Right kidney (tissue), 1 donor: ENCODE data around the gene PLSCR2.
"Not testable (repeated sequence)": the region's sequence is repeated elsewhere in the genome, so short reads cannot be mapped to it uniquely, and the experiment has no call there.

Experiments used
- DNase-seq: peaks from one replicate; pipeline ENCODE4 v3.0.0-alpha.2; 2016

The PLSCR2 gene

DNA sequence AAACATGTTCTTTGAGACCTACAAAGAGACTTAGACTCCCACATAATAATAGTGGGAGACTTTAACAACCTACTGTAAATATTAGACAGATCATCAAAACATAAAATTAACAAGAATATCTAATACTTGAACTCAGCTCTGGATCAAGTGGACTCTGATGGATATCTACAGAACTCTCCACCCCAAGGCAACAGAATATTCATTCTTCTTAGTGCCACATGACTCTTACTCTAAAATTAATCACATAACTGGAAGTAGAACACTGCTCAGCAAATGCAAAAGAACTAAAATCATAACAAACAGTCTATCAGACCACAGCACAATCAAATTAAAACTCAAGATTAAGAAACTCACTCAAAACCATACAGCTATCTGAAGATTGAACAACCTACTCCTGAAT lies 15.9 kb upstream of the PLSCR2 start:
- DNase-seq: no peak

DNA sequence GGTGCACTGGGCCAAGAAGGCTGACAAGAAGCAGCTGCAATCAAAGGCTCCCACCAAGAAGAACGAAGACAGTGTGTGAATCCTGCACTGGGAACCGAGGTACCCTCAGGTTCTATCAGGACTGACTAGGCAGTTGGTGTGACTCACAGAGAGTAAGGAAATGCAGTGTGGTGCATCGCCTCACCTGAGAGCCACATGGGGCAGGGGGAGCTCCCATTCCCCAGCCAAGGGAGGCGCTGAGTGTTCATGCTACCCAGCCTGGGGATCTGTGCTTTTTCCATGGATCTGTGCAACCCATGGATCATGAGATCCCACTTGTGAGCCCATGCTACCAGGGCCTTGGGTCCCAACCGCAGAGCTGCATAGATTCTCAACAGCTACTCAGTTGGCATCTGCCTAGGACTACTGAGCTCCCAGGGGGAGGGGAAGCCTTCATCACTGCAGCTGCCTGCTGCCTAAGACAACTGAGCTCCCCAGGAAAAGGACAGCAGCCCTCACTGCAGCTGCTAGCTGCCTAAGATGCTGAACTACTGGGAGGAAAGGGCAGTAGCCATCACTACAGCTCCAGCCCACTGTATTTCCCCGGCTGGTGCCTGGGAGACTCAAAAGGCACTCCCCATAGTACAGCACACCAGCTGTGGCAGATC lies 6.9 kb upstream of the PLSCR2 start:
- DNase-seq: no peak

DNA sequence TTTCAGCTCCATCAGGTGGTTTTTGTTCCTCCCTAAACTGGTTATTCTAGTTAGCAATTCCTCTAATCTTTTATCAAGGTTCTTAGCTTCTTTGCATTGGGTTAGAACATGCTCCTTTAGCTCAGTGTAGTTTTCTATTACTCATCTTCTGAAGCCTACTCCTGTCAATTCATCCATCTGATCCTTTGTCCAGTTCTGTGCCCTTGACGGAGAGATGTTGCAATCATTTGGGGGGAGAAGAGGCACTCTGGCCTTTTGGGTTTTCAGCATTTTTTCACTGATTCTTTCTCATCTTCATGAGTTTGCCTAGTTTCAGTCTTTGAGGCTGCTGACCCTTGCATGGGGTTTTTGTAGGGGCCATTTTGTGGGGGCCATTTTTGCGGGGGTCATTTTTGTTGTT lies 5.6 kb upstream of the PLSCR2 start:
- DNase-seq: not testable (repeated sequence)

DNA sequence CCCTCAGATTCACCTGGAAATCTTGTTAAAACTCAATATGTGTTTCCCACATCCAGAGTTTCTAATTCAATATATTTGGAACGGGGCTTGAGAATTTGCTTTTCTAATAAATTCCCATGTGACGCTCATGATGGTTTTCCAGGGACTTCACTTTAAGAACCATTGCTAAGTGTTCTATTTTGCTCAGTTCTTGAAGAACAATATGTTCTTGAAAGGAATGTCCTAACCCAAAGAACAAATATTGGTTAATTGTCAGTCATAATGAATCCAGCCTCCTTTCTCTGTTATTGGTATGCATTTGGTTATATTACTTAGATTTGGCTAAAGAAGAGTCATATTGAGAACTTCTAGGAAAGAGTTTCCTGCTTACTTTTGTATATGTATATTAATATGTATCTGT lies 4.4 kb upstream of the PLSCR2 start:
- DNase-seq: no peak

DNA sequence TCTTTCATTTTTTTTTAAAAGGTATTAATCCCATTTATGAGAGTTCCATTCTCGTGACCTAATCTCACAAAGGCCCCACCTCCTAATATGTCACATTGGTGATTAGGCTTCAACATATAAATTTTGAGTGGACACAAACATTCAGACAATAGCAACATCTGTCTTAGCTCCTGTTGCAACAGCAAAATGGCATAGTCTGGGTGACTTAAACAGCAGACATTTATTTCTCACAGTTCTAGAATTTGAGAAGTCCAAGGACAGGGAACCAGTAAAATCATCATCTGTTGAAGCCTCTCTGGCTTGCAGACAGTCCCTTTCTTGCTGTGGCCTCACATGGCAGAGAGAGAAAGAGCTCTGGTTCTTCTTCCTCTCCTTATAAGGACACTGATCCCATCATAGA lies 3.2 kb upstream of the PLSCR2 start:
- no peak for DNase-seq

DNA sequence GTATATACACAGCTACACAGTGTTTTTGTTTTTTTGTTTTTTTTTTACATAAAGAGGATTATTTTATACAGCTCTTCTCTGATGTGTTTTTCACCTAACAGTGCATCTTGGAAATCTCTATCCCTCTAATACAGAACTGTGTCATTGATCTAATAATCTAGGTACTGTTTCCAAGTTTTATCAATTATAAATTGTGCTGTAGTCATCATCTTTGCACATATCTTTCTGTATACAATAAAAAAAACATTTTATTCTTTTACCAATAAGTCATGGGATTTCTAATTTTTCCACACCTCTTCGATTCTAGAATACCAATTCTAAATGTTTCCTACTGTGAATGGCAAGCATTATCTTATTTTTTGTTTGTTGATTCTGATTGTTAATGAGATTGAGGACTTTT lies 1.7 kb upstream of the PLSCR2 start:
- no peak for DNase-seq

DNA sequence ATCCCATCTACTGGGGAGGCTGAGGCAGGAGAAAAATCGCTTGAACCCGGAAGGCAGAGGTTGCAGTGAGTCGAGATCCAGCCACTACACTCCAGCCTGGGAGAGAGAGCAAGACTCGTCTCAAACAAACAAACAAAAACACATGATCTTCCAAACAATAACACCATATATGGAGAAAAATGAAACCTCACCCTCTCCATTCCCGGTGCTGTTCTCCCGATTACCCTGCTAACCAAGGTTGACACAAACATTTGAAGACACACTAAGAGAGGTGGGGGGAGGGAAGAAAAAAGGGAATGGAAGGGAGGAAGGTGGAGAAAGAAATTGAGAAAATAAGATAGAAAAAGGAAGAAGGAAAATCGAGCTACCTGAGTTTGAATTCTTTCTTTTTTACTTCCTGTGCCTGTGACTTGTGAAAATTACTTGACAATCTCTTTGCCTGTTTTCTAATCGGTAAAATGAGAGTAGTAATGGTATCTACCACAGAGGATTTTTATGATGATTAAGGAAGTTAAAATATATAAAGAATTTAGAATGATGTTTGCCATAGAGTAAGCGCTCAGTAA lies 1.1 kb upstream of the PLSCR2 start:
- DNase-seq: no peak

DNA sequence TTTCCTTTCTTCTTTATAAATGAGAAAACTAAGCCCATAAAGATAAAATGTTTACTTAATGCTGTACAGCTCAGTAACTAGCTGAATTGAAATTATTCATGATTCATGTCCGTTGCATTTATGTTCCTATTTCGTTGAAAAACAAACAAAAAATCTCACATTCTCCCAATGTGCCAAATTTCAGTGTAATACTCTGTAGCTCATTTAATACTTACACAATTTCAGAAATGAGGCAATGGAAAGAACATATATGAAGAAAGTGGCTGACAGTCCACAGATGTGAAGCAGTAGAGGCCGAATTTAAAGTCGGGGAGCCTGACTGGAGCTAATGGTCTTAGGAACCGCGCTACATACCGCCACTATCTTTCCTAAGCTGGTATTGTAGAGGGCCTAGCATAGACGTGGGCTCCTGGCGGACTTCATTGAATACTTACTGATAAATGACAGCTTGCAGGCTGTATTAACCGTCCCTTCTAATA lies 651 bp downstream of the PLSCR2 start:
- no peak for DNase-seq

DNA sequence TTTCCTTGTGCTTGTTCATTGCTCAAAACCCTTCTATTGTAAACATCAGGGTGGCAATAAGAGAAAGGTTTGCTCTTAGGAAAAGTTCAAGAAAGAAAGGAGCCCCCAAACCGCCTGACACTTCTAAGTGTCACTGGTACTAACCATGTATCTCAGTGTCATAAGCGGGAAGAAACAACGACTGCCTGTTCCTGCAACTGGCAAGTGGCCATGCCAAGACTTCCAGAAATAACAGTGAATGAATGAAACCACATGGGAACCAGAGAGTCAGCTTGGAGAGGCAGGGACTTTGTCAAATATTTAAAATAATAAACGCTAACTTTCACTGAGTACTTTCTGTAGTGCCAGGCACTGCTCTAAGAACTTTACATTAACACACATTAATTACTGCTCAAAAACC lies 1.1 kb downstream of the PLSCR2 start:
- no peak for DNase-seq

DNA sequence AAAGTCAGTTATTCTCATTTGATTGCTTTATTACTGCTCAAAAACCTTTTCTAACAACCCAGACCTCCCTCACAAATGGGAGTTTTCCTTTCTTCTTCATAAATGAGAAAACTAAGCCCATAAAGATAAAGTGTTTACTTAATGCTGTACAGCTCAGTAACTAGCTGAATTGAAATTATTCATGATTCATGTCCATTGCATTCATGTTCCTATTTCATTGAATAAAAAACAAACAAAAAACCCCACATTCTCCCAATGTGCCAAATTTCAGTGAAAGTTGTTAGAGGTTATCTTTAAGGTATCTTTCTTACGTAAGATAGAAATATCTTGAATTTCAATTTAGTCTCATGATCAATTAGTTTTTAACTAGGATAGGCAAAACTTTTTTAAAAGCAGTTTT lies 2.8 kb downstream of the PLSCR2 start:
- DNase-seq: no peak

DNA sequence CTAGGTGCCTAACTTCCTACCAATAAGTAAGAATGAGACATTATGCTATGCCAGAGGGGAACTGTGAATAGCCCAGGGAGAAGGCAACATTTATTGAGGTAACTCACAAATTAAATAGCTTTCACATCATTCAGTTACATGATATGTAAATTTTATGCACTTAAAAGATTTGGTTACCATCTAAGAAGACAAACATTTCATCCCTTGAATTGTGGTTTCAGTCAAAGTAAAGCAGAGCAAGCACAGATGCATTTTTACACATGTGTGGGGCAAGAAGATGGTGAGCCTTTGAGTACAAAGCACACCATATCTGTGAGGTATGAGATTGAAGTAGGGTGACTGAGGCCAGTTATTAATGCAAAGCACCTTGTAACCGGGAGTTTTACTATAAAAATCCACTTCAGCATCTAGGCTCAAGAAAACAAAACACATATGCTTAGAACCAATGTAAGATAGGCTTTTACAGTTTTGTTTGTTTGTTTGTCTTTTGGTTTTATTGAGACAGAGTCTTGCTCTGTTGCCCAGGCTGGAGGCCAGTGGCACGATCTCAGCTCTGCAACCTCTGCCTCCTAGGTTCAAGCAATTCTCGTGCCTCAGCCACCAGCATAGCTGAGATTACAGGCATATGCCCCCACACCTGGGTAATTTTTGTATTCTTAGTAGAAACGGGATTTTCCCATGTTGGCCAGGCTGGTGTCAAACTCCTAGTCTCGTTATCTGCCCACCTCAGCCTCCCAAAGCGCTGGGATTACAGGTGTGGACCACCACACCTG lies 3.5 kb downstream of the PLSCR2 start:
- no peak for DNase-seq

DNA sequence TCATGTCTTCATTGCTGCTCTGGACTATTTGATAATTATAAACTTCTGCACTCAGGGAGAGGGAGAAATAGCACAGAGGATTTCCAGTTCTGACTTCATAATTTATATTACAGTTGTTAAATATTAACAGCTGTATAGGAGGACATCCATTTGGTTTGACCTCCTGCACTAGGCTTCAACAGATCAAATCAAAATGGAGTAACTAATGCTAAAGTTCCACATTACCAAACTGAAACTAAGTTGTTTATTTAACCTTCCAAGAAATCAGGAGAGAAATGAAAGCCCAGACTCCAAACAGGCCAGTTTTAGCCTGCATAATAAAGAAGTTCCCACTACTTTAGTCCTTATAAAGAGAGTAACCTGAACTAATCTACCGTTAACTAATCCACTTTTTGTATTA lies 4.6 kb downstream of the PLSCR2 start:
- no peak for DNase-seq

DNA sequence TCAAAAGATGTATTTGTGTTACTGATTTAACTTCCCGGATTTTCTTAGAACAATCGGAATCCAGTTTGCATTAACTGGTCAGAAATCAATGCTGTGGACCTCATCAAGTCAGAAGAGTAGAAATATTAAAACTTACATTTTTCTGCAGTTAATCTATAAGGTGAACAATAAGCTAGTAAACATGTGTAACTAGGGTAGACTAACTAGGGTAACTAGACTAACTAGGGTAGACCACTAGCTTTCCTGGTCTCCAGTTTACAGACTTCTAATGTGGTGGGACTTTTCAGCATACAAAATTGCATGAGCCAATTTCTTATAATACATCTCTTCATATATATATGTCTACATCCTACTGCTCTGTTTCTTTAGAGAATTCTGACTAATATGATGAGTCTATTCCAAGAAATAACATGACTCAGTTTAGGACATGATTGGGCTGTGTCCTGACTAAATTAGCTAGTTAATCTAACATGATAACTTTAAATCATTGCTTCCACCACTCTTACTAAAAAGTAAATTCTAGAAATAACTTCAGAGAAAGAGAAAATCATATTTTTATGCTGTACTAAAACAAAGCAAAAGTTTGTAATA lies 5.3 kb downstream of the PLSCR2 start:
- DNase-seq: no peak

DNA sequence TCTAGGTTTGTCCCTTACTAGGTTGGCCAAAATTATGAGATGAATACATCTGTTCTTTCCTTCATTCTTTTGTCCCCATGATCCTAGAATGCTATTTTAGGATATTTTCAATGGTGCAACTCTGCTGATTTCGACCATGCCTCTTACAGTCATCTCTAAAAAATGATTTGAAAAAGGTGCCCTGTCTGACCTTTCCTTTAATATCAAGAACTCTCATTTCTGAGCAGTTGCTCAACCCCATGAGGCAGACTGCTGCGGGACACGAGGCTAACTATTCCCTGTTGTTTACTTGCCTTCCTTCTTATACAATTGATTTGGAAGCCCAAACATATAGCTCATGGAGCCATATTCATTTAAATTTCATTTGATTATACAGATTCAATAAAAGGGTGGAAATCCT lies 14.6 kb downstream of the PLSCR2 start:
- DNase-seq: no peak

DNA sequence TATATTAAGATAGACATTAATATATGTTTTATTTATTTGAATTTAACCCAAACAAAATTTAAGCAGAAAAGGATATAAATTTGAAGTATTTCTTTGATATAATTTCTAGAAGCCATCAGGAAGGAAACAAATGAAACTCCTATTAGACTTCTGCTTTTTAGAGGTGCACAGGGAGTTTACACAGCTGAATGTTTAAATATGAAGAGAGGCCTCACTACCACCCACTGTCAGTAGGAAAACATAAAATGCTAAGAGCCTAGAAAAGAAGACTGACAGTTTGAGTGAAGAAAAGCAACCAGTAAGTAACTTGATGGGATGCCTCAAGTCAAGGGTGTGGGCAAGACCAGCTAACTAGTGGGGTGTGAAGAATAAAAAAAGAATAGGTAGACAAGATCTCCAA lies 19.7 kb downstream of the PLSCR2 start:
- no peak for DNase-seq

DNA sequence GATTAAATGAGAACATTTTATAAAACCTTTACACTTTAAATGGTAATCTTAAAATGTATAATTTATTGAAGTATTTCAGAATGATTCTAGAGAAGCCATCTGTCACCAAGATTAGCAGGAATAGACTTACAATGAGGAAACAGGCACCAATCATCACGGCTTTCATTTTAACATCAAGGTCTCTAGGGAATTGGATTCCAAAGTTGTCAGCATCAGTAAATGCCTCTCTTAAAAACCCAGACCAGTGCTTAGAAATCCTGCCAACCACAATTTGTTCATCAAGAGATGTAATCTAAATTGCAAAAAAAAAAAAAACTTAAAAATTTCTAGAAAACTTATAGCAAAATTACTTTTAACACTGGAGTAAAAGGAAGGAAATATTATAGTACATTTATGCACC lies 20.3 kb downstream of the PLSCR2 start:
- DNase-seq: no peak

DNA sequence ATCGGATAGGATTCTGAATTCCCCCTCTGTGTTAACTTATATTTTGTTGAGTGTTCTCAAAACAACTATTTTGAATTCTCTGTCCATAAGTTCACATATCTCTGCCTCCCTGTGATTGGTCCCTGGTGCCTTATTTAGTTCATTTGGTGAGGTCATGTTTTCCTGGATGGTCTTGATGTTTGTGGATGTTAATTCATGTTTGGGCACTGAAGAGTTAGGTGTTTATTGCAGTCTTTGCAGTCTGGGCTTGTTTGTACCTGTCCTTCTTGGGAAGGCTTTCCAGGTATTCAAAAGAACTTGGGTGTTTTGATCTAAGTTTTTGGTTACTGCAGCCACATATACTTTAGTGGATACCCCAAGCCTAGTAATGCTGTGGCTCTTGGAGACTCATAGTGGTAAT lies 23.3 kb downstream of the PLSCR2 start:
- DNase-seq: no peak

DNA sequence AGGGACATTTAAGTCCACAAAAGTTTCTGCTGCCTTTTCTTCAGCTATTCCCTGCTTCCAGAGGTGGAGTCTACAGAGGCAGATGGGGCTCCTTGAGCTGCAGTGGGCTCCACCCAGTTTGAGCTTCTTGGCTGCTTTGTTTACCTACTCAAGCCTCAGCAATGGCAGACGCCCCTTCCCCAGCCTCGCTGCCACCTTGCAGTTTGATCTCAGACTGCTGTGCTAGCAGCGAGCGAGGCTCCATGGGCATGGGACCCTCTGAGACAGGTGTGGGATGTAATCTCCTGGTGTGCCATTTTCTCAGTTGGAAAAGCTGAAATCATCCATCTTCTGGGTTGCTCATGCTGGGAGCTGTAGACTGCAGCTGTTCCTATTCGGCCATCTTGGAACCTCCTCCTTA lies 29.1 kb downstream of the PLSCR2 start:
- DNase-seq: not testable (repeated sequence)

DNA sequence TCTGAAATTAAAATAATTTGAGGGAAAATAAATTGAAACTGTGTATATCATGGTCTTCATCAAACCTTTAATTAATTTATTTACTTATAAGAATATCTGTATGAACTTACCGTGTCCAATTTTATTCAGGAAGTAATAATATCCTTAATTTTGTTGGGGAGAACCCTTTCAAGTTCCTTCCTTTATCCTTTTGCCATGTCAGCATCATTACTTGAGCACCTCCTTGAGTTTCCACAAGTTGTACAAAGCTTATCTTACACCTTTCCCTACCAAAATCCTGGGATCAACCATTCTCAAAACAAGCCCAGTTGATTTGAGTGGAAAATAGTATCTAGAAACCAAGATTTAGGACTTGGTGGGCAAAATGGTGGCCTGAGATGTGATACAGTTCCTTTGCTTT lies 37.3 kb downstream of the PLSCR2 start:
- no peak for DNase-seq

DNA sequence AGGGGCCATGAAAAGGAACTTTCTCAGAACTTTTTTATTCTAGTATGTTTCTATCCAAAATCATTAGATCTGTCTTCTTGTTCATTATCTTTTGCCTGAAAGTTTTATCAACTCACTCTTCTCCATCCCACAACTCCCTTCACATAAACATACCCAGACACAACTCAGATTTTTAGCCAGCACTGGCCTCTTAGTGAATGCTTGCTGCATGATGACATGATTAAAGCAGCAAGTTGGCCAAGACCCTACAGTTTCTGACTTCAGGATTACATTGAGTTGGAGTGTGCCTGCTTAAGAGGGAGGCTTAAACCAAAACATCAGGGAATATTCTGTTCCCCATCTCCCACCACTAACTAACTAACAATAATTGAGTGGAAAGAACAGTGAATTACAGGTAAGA lies 38.1 kb downstream of the PLSCR2 start:
- DNase-seq: no peak

DNA sequence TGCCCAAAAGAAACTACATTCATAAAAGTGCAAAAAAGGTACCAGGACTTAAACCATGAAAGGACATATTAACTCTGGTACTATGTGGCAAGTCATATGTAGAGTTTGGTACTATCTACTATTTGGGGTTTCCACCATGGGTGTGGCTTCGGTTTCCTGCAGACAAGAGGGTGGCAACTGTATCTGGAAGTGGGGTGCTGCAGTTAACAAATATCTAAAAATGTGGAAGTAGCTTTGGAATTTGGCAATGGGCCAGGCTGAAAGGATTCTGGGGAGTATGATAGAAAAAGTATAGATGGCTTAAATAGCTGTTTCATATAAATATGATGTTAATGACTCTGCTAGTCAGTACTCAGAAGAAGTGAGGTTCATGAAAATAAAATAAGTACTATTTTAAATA lies 44.0 kb downstream of the PLSCR2 start:
- DNase-seq: no peak

DNA sequence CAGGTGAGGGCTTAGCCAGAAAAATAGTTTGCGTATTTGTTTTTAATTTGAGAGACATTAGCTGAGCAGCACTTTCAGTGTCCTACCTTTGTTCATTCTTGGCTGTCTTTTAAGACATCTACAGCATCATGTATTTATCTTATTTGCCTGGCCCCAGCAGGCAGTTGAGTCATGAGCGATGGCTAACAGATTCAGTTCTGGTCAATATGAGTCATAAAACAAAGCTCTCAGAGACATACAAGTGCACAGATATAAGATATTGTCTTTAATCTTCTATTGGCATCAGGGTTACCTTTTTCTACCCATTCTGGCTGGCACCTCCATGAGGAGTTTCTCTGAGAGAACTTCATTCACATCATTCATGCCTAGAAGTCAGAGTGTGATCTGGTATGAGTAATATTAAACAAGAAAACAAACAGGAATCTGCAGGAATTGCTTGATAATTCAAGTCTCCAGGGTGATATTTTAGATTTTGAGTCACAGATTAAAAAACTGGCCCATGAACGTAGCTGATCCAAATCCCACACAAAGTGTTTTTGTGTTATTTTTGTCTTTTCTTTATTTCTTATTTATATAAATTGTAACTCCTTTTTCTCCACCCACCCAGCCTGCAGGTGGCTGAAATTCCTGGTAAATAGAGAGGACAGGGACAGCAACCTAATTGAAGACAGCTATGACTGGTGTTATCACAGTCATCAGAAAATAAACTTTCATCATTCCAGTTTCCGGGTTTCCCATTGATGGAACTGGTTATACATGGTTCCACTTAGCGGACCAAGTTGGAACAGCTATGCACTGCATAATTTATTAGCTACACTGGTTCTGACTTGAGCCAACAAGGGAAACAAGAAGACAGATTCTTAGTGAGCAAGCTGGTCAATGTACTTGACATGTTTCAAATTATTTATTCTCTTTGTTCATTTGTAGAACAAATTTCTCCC lies 47.3 kb downstream of the PLSCR2 start:
- DNase-seq: no peak
